Stimulated activated CD4-positive, alpha-beta T cell treated with anti-CD3 and anti-CD28 coated beads, Interleukin-12 subunit alpha, Interleukin-12 subunit beta, amount 100 ng/mL, for 4 hours (primary cell): ENCODE results near the gene HSD3B1.
"Not testable (repeated sequence)": the region's sequence is repeated elsewhere in the genome, so short reads cannot be mapped to it uniquely, and the experiment has no call there.

Source experiments
- DNase-seq: peaks from one replicate; pipeline ENCODE4 v3.0.0-alpha.2; 2020

HSD3B1 gene

DNA sequence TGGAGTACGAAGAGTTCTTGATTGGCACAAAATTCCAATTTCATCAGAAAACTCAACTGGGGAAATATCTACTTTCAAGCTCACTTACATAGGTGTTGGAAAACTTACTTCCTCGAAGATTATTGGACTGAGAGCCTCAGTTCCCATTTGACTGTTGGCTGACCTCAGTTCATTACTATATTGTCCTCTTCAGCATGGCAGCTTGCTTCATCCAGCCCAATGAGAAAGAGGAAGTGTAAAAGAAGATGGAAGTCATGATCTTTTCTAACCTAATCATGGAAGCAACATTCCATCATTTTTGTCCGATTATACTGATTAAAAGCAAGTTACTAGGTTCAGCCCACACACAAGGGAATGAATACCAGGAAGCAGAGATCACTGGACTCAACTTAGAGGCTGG, 49.4 kb downstream of the HSD3B1 start:
- no peak for DNase-seq

DNA sequence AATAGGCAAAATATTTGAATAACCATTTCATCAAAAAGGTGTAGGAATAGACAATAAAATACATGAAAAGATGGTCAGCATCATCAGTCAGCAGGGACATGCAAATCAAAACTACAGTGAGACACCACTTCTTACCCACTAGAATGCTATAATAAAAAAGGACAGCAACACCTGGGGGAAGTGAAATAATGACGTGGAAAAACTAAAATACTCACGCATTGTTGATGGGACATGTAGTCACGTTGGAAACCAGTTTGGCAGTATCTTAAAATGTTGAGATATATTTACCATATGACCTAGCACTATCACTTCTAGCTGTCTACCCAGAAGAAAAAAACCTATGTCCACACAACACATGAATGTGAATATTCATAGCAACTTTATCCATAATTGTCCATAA, 53.4 kb downstream of the HSD3B1 start:
- DNase-seq: not testable (repeated sequence)

DNA sequence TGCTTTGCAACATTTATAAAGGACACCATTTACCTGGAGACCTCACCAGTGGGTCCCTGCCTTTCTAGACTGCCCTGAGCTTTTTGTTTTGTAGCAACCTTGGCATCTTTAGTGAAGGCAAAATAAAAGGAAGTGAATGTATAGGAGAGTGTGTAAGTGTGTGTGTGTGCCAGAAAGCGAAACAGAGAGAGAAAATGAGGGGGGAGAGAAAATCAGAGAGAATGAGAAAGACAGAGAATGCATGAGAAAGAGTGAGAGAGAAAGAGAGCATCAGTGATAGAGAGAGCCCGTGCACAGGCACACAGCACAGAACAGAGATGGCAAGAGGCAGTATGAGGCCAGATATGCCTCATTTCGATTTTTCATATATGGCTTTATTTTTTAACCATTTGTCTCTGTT, 57.5 kb downstream of the HSD3B1 start:
- DNase-seq: no peak
